Measurements from ENCODE around the gene WDR75.
"Not testable (repeated sequence)": the region's sequence is repeated elsewhere in the genome, so short reads cannot be mapped to it uniquely, and the experiment has no call there.

WDR75 gene

GRCh38 chr2:189441709-189442074 lies 418 bp downstream of the WDR75 start:
- DNase-seq (ENCODE audit: low read depth), result no peak

DNA sequence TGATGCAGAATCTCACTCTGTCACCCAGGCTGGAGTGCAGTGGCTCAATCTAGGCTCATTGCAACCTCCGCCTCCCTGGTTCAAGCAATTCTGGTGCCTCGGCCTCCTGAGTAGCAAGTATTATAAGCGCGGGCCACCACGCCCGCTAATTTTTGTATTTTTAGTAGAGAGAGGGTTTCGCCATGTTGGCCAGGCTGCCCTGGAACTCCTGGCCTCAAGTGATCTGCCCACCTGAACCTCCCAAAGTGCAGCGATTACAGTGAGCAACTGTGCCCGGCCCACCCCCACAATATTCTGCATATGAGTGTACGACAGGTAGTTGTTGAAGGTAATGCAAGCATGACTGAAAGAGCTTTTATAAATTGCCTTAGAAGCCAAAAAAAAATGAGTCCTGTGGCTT lies 1.2 kb downstream of the WDR75 start:
- no peak for DNase-seq (ENCODE audit: low read depth)

GRCh38 chr2:189444322-189444721 lies 3.0 kb downstream of the WDR75 start:
- no peak for DNase-seq (ENCODE audit: low read depth)

- DNase-seq (ENCODE audit: low read depth), result no peak
Observed at GRCh38 chr2:189446780-189447179, 5.5 kb downstream of the WDR75 start.

GRCh38 chr2:189454009-189454408 lies 12.7 kb downstream of the WDR75 start:
- no peak for DNase-seq (ENCODE audit: low read depth)

- no peak for DNase-seq (ENCODE audit: low read depth)
Observed at GRCh38 chr2:189465076-189465475, 23.8 kb downstream of the WDR75 start.

DNA sequence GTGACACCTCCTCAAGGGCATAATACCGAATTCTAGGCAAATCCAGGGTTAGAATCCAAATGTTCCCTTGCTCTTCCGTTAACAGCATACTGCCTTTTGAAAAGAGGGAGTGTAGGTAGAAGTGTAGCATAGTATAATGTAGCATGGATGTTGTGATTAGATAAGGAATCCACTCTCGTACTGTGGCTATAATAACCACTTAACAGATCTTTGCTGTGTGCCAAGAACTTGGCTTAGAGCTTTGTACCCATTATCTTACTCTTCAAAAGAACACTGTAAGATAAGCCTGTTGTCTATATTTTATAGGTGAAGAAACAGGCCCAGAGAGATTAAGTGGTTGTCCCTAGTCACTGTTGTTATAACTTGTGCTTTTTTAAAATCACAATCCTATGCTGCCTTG lies 24.2 kb downstream of the WDR75 start:
- DNase-seq (ENCODE audit: low read depth), result no peak

DNA sequence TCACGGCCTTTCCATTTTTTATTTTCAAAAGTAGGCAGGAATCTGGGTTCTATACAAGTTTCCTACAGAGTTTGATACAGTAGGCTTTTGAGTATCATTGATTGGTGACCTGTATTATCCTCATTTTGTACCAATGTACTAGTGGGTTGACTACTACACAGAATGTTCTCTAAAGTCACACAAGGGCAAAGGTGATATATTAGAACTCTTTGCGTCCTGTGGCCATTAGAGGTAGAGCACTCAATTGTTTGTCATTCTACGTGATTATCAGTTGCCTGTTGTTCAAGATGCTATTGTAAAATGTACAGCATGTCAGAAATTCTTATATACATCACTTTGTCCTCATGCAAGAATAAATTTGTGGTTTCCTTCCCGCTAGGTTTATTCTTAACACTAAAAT lies 24.8 kb downstream of the WDR75 start:
- DNase-seq (ENCODE audit: low read depth), result no peak

GRCh38 chr2:189466656-189467055 lies 25.4 kb downstream of the WDR75 start:
- DNase-seq (ENCODE audit: low read depth), result no peak

GRCh38 chr2:189467160-189467559 lies 25.9 kb downstream of the WDR75 start:
- DNase-seq (ENCODE audit: low read depth), result no peak

DNA sequence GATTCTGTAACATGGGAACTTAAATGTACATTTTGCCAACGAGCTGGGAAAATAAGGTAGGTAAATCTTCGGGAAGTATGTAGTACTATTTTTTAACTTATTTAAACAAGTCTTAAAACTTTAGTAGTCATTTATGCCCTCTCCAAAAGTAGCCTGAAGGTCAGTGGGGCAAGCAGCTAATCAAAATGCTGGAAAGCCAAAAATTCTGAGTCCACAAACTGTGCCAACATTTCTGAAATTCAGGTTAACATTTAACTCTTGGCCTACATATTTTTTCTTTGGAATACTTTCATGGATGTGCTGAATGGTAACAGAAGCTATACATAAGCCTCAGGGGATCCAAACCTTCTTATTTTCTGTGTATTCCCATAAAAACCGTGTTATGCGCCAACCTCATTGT lies 26.3 kb downstream of the WDR75 start:
- DNase-seq (ENCODE audit: low read depth), result no peak

DNA sequence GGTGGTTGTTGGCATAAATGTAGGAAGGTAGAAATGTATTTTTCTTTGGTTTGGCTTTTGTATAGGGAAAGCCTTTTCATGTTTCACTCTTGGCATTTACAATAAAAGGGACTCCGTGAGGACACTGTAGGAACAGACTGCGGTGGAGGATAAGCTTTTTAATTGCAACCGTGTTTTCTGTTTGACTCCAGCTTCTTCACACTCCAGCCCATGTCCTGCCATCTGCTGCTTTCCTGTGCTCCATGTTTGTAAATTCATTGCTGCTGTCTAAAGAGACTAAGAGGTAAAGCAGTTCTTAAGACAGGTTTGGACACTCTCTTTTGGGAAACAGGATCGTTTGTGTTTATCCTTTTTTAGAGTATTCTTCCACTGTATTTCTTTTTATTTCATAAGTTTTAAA lies 33.3 kb downstream of the WDR75 start:
- no peak for DNase-seq (ENCODE audit: low read depth)

GRCh38 chr2:189477756-189478155 lies 36.5 kb downstream of the WDR75 start:
- DNase-seq (ENCODE audit: low read depth), result no peak

DNA sequence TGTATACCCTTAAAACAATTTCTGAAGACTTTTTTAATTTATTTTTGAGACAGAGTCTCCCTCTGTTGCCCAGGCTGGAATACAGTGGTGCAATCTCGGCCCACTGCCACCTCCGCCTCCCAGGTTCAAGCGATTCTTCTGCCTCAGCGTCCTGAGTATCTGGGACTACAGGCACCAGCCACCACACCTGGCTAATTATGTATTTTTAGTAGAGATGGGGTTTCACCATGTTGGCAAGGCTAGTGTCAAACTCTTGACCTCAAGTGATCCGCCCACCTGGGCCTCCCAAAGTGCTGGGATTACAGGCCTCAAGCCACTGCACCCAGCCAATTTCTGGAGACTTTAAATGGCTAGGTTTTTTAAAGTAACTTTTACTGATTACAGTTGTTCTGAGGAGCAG lies 37.0 kb downstream of the WDR75 start:
- not testable (repeated sequence) for DNase-seq (ENCODE audit: low read depth)

DNA sequence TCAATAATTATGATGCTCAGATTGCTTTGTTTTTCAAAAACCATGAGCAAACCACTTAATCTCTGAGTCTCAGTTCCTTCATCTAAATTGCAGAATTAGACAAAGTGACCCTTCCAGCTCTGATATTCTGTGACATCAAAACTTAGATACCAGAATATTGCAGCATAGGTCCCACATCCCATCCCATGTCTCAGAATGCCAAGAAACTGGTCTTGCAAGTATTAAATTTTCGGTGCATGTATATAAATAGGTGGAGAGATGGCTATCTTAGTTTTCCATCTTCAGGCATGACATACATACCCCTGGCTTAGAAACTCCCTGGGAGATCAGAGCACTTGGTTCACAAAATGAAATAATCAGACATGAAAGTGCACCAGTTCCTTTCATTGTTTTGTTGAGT lies 39.8 kb downstream of the WDR75 start:
- no peak for DNase-seq (ENCODE audit: low read depth)

DNA sequence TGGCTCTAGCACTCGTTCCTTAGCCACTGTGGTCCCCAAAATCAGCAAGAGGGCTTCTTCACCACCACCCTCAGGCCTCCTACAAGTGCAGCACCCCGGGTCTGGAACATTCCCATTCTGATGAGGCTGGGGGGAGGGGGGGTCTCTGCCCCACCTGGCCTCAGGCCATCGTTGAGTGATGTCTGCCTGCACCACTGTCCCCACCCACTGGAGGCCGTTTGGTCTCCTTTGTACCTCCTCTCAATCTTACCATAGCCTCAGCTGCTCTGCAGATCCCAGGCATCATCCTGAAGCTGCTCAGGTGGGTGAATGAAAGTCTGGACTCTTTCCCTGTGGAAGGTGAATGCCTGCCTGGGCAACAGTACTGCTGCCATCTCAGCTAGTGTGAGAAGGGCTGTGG lies 42.3 kb downstream of the WDR75 start:
- DNase-seq (ENCODE audit: low read depth), result no peak

GRCh38 chr2:189483980-189484740 lies 42.9 kb downstream of the WDR75 start:
- no peak for DNase-seq (ENCODE audit: low read depth)

- no peak for DNase-seq (ENCODE audit: low read depth)
Observed at GRCh38 chr2:189485146-189485545, 43.9 kb downstream of the WDR75 start.

- no peak for DNase-seq (ENCODE audit: low read depth)
Observed at GRCh38 chr2:189486237-189486770, 45.0 kb downstream of the WDR75 start.

DNA sequence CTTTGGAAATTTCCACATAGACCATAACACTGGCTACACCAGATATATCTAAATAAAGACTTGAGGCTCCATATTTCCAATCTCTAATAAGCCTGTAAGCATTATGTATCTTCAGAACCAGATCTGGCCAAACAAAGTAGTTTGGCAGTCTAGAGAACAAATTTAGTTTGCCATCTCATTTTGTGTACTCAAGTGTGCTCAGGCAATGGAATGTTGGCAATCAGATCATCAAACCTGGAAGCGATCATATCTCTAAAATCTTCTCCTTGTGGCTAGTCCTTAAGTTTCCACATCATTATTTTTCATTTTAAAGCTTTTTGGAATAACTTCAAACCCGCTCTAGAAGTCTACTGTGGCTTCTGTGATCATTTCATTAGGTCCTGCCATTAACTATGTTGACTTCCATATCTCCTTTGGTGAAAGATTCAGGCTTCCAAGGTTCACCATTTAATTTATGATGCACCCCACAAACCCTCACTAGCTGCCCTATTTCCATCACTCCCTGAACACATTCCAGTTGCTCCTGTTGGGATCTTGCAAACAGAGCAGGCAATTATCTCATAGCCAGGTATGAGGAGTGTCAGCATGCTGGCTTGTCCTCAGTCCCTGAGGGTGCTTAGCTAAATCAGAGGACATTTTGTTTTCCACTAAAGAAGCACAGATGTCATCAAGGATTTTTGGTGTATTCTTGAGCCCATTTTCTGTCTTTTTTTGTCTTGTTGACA lies 46.2 kb downstream of the WDR75 start:
- DNase-seq (ENCODE audit: low read depth), result no peak

- no peak for DNase-seq (ENCODE audit: low read depth)
Observed at GRCh38 chr2:189488008-189488310, 46.7 kb downstream of the WDR75 start.

GRCh38 chr2:189492451-189492850 lies 51.2 kb downstream of the WDR75 start:
- no peak for DNase-seq (ENCODE audit: low read depth)

- no peak for DNase-seq (ENCODE audit: low read depth)
Observed at GRCh38 chr2:189498205-189498604, 56.9 kb downstream of the WDR75 start.

DNA sequence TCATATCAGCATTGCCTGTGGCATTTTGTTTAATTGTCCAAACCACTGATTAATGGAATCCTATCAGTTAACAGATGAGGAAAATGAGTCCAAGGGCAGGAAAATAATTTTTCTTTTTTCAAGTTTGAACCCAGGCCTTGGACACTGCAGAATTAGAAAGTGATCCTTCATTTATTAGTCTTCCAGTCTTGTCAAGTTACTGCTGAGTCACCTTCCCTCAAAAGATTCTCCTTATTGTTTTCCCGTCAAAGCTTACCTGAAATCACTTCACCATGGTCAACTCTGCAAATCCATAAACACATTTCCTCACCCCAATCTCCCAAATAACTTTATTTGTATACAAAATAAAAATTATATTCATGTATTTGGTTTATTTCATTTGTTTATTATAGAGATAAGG lies 57.9 kb downstream of the WDR75 start:
- no peak for DNase-seq (ENCODE audit: low read depth)

Data from non-pigmented ciliary epithelial cell (primary cell).